ENCODE data around the gene ESRP2.

ESRP2 gene

DNA sequence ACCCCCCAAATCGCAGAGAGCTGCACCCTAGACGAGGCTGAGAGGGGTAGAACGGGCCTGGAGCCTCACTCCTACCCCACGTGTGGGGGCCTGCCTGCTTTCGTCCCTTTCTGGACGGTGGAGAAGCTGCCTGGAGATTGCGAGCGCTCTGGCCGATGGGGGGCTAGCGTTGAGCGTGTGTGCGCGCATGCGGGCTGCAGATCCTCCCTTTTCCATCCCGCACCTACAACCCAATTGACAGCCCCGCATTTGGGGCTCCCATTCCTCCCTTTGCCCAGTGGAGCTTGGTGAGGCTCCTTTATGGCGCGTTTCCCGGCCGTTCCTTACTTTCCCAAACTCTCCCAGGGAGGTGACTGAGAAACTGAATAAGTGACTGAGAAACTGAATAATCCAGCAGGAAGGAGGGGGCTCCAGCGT is 907 bp upstream of the ESRP2 start:
- DNase-seq: no peak

DNA sequence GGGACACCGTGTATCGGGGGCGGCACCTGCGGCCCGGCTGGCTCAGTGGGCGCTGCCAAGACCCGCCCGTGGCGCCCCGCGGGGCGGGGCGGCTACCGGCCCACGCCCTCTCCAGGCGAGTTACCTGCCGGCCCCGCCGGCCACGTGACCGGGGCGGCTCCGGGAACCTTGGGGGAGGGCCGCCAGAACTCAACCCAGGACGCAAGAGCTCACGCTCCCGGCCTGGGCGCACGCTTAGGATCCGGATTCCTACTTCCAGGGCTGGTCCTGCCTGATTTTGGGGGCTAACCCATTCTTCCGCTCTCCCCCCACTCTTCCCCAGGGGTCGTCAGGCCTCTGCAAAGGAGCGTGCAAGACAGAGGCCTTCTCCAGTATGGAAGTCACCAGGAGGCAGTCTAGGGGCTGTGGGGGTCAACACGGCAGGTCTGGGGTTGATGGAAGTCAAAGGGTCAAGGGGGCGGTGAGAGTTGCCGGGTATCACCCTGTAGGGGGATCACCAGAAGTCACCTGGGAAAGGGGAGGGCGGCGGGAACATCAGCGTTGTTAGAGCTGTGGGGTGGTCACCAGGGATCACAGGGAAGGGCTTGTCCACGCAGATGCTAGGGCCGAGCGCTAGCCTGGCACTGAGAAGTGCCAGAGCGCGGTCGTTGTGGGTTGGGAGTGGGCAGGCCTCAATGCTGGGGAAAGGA is 354 bp upstream of the ESRP2 start:
- peak; percentile 60 for DNase-seq

DNA sequence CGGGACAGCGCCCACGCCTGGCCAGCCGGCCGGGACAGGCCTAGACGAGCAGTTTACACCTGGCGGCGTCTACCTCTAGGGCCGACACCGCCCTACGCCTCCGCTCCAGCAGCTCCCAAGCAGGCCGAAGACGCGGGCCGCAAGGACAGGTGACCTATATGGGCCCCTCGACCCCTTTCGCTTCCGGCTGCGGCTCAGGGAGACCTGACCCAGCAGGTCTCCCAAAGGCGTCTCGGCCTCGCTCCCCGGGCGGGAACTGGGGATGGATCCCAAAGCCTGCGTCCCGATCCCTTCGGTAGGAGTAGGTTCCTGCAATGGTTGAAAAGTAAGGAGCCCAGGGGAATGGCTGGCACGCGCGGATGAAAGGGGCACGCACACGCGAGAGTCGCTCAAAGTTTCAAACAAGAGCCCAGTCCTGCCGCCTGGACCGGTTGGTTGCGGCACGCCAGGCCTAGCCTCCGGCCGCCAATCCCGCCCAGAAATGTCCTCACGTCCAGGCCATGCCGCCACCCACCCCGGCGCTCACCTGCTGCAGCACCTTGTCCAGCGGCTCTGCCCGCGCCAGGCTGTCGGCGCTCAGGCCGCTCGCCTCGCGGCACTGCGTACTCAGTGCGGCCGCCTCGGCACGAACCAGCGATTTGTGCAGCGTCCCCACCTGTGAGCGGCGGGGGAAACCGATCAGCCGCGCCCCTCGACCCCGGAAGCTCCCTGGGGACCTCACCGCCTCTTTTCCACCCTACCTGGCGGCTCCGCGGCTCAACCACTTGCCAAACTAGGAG is 630 bp downstream of the ESRP2 start:
- DNase-seq: peak; percentile 46

DNA sequence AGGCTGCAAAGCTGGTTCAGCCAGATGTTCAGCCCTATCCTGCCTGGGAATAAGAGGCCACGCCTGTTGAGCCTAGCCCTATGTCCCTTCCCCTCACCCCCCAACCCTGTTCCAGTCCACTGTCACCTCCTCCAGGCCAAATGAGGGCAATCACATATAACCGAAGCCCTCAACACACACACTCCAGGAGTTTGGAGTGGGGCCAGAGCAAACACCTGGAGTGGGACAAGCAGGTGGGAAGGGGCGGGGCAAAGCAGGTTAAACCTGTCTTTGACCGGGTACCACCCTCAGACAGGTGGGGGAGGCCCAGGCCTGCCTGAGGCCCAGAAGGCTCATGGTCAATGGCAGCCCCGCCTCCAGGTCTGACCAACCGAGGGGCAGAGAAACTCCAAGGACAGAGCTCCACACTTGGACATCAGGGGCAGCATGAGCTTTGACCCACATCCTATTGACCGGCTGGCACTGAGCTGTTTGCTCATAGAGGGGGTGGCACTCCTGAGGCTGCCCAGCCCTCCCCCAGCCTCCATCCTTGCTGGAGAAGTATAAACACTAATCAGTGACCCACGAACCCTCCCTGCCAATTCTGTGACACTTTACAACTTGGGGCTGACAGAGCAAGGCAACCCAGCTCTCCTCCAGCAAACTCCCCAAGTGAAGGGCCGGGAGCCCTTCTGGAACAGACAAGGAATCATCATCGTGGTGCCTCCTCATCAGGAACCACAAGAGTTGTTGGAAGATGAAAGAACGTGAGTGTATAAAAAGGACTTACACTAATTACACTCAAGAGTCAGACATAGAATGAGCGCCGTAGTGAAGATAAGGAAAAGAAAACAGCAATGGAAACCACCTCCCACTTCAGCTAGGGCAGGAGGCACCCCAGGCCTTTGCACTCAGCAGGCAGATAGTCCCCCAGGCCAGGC is 1.5 kb downstream of the ESRP2 start:
- DNase-seq: peak; percentile 29

DNA sequence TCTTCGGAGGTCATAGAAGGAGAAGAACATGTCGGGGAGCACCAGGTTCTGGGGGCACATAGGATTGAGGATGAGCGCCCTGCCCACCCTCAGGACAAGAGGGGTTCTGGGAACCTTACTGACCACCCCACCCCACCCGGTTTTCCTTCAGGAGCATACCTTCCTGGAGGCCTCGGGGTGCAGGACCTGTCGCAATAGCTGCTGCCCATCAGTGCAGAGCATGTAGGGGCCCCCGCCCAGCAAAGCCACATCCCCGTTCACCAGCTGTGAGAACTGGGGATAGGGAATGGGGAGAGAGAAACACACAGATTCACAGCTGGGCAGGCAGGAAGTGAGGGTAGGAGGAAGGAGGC is 2.1 kb downstream of the ESRP2 start:
- DNase-seq: no peak

DNA sequence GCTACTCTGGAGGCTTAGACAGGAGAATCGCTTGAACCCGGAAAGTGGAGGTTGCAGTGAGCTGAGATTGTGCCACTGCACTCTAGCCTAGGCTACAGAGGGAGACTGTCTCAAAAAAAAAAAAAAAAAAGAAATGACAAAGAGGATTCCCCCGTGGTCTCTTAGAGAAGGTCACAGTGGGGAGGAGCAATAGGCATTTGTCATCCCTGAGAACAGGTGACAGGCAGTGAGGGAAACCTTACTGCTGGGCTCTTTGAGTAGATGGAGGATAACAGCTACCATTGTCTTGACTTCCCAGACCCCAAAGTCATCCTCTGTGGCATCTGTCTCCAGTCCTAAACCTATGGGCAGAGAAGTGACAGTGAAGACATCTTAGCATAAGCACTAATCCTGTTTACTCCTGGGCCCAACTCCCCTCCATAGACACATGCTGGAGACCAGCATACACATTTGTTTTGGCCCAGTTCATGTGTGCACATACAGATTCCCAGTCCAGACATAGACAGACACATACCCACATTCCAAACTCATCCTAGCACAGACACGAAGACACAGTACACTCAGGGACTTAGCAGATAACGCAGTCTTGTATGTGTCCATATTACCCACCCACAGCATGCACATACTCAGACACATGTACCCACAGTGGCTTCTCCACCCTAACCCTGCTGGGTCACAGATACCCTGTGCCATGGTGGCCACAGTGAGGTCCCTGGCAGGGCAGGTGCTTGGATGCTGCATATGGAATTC is 2.7 kb downstream of the ESRP2 start:
- DNase-seq: no peak

DNA sequence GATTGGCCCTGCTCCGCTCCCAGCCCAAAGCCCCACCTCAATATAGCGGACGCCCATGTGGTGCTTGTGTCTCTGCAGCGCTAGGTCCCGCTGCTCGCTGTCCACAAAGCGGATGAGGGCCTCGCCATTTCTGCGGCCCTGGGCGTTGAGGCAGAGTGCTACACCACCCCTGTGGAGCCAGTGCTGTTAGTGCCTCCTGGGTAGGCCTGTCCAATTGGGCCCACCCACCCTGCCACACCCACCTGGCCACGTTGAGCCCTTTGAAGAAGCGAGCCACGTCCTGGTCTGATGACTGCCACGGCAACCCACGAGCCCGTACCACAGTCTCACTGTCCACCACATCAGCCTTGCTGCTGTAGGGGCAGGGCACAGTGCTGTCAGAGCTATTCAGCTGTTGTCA is 3.6 kb downstream of the ESRP2 start:
- DNase-seq: no peak

DNA sequence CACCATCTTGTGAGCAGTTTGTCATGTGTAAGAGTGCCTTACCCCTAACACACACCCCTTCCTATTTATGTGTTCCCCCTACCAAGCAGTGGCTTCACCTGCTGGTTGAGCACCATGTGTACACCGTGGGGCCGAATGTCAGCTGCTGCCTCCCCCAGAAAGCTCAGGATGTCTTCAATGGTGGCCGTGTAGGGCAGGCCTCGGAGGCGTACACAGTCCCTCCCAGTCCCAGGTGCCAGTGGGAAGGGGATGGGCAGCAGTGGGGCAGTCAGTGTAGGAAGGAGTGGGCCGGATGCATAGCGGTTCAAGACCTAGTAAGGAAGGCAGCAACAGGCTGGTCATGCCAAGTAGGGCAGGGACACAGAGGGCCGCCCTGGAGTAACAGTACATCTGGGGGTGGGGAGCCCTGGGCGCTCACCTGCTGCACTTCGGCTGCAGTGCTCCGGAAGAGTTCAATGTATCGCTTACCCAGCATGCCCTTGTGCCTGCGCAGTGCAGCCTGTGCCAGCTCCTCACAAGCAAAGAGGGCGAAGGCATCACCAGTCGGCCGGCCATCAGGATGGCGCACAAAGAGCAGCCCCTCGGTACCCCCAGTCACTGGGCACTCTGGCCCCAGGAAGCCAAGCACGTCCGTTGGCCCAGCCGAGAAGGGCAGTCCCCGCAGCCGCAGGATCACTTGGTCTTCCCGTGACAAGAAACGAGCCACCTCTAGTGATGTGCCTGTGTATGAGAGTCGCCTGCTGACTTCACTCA is 4.4 kb downstream of the ESRP2 start:
- DNase-seq: no peak

DNA sequence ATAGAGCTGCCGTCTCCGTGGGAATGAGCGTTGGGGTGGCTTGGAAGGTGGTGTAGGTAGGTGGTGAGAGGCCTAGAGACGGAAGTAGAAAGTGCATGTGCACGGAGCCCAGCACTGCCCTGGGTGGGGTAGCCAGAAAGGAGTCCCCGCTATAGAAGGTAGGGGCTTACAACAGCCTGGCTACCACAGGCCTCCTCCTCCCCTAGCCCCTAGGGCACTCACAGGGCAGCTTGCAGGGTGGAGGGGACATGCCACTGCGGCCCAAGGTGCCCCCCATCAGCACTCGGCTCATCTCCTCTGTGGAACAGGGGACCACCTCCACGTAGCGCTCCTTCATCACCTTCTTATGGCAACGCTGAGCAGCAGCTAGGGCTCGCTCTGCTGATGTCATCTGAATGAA is 5.0 kb downstream of the ESRP2 start:
- DNase-seq: no peak

DNA sequence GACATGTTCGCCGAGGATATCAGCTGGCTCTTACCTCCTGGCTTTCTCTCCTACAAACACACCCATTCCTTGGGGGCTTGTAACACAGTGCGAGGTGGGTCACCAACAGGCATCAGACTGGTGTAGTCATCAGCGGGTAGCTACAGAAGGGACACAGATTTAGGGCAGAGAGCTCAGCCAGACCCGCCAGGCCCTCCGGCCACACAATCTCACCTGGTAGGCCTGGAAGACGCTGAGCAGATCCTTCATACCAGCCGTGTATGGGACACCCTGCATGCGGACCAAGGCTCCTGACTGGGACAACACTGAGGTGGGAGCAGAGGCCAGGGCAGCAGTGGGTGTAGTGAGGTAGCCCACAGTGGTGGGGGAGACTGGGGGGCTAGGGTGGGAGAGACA is 5.8 kb downstream of the ESRP2 start:
- no peak for DNase-seq

DNA sequence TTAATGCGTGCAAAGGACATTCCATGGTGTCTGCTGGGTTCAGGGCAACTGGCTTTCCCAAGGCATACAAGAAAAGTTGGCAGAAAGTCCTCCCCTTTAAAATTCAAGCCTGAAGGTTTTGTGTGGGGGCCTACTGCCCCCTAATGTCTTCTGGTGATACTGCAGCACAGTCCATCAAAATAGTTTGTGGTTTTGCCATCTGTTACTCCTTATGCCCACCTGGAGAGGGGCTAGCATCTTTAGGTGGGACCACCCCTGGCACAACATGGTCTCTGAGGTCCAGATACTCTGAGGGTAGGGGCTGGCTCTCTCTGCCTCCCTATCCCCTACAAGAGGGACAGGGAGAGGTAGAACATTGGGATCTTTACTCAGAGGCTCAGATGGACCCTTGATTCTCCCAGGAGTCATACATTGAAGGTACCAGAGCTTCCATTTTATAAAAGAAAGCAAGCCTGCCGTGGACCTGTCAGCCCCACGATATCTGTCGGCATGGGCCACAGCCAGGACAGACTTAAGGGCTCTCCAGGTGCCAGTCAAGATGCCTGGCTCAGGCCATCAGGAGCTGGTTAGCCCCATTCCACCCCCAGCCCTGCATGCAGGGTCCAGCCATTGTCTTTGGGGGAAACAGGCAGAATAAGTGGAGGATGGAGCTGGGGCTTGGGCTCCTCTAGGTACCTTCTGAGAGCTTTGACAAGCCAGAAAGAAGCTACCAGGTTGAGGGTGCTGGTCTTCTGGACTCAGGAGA is 6.3 kb downstream of the ESRP2 start:
- DNase-seq: peak; percentile 89

DNA sequence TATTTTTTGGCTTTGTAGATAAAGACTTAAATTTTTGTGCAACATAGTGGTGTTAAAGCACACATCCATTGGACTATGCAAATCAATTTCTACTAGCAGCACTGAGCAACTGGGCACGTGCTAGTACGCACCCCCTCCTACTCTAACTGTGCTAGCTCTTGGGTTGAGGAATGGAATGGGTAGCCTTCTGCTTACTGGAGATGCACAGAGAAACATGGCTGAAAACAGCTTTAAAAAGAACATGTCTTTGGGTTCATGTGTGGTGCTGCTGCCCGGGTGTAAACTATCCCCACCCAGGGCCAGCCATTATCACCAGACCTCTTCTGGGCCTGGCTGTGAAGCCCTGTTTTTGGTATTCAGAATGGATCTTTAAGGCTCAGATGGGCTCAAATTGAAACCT is 7.3 kb downstream of the ESRP2 start:
- DNase-seq: no peak

DNA sequence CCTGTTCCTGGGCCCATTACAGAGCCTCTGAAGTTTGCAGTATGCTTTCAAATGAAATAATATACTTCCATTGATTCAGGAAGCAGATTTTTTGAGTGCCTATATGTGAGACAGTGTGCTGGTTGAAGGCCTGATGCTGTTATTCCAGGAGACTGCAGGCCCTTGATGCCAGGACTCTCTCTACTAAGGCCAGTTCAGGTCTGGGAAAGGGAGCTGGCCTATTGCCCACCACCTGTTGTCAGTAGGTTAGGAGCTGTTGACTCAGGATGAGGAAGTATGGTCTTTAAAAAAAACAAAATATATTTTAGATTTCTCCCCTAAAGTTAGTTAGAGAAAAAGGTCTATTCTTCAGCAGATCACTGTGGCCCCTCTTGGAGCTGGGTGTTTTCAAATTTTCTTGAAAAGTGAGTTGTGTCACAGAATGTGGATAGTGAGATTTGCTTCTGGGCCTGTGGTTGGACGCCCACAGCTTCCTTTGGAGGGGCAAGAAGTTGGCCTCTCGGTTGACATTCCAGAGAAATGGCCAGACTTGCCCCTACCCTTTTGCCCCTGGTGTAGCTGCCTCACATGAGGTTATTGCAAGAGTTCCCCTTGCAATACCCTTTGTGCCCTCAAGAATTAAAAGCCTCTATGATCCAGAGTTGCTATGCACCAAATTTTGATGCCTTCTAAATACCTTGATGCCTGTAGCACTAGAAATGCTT is 7.9 kb downstream of the ESRP2 start:
- no peak for DNase-seq

DNA sequence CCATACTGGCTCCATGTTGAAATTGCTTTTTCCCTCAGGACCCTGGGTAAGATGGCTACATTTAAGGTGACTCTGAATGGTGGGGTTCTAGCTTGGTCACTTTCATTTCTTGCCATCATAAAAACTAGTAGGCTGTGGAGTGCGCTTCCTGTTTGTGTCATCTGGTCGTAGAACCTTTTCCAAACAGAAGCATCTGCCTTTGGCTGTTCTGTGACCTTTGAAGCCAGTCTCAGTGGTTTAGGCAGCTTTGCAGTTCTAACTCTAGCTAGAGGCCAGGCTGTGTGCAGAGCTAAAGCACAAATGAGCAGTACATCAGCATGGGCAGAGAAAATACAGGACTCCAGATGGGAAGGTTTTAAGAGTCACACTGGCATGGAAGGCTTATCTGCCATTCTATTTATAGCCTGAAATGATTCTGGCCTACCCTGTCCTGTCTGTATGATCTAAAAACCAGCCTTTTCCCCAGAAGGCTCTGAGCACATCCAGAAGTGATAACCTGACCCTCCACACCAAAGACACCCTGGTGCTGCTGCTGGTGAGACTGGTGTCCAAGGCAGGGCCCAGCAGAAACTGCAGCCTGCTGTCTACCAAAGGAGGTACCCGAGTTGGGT is 8.6 kb downstream of the ESRP2 start:
- no peak for DNase-seq

DNA sequence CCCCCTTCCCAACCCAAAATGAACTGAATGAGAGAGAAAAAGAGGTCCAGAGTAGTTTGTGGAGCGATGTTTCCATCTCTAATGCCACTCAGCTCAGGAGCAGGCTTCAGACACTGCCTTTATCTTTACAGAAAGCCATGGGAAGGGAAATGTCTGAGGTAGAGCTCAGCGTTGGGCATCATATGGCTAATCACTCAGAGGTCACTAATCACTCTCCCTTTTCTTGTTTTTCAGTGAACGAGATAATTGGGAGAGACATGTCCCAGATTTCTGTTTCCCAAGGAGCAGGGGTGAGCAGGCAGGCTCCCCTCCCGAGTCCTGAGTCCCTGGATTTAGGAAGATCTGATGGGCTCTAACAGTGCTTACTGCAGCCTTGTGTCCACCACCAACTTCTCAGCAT is 9.8 kb downstream of the ESRP2 start:
- peak; percentile 71 for DNase-seq

DNA sequence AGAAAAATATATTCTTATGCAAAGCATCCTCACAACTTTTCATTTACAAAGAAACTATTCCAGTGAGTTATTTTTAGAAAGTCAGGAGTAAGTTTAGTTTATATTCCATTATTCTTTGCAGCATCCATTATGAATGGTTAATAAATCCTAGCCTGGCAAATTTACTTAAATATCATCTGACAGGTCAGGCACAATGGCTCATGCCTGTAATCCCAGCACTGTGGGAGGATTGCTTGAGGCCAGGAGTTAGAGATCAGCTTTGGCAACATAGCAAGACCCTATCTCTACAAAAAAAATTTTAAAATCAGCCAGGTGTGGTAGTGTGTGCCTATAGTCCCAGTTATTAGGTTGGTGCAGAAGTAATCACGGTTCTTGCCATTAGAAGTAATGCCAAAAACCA is 12.9 kb downstream of the ESRP2 start:
- DNase-seq: no peak

DNA sequence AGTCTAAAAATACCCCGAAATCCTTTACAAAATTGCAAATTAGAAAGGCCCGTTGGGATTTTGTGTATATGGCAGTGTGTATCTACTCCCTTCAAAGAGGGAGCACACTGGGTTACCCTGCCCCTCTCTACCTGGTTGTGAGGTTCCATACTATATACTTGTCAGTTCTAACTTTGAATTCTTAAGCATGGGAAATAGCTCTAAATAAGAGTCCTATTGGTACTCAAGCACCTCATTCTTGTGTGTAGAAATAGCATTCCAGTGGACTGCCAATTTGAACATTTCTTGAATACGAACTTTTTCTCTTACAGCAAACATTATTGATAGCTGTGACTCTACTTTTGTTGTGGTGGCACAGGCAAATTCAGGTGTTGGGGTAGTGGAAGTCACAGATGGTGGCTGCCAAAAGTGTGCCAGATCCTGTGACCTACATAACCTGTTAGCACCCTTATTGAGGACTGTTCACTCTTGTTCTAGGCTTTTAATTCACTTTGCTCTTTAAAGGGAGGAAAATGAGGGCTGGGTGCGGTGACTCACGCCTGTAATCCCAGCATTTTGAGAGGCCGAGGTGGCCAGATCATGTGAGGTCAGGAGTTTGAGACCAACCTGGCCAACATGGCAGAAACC is 16.1 kb downstream of the ESRP2 start:
- DNase-seq: no peak

DNA sequence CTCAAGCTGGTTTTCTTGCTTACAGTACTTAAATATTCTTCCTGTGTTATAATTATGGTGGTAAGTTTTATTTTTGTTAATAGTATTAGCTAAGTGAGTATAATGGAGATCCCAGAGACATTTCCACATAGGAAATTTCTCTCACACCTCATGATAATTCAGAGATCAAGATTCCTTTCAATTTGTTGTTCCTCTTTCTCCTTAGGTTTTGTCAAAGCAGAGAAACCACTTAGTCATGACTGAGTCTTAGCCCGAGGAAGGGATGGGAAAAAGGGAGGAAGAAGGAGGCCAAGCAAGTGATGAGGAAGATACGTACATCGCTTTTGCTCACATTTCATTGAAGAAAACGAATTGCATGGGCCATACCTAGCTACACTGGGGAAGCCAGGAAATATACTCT is 18.4 kb downstream of the ESRP2 start:
- DNase-seq: no peak

DNA sequence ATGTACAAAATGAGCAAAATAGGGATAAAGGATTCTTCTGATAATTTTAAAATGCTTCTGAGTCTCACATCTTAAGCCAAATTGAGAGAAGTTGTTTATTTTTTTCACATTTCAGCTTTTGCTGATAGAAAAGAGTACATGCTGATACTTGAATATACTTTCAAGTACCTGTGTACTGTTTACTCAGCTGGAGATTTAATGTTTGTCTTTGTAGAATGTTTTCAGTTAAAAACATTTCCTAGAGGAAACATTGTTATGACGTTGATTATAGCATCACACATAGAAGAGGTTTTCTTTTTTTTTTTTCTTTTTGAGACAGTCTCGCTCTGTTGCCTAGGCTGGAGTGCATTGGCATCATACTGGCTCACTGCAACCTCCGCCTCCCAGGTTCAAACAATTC is 19.7 kb downstream of the ESRP2 start:
- no peak for DNase-seq

DNA sequence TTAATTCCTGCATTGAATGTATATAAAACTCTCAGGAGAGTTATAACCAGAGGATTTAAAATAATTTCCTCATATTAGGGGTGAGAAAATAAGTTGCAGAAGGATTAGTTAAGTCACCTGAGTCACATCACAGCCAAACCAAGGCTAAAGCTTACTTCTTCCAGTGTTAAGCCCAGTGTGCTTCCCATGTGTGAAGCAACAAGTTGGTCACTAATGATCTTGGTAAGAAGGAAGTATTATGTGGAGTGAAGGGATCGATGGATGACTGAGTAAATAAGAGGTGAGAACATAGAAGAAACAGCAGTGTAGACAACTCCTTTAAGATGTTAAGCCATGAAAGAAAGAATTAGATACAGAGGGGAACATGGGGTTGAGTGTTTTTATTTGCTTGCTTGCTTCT is 20.6 kb downstream of the ESRP2 start:
- no peak for DNase-seq
